ENCODE measurements around the gene PXMP2.

DNA sequence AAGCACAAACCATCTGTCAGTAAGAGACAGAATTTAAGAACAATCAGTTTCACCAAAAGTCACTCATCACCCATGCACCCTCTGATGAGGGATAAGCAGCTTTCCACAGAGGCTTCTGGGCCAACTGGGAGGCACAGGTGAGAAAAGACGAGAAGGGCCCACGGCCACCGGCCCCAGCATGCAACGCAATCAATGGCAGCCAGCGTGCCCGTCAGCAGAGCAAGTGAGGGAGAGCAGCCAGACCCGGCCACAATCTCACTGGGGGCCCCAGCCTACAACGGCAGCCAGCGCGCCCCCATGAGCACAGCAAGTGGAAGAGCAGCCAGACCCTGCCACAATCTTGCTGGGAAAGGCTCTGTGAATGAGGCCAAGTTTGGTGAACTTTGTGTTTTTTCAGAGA lies 60.9 kb downstream of the PXMP2 start:
- TF ChIP-seq, protein P1, sequence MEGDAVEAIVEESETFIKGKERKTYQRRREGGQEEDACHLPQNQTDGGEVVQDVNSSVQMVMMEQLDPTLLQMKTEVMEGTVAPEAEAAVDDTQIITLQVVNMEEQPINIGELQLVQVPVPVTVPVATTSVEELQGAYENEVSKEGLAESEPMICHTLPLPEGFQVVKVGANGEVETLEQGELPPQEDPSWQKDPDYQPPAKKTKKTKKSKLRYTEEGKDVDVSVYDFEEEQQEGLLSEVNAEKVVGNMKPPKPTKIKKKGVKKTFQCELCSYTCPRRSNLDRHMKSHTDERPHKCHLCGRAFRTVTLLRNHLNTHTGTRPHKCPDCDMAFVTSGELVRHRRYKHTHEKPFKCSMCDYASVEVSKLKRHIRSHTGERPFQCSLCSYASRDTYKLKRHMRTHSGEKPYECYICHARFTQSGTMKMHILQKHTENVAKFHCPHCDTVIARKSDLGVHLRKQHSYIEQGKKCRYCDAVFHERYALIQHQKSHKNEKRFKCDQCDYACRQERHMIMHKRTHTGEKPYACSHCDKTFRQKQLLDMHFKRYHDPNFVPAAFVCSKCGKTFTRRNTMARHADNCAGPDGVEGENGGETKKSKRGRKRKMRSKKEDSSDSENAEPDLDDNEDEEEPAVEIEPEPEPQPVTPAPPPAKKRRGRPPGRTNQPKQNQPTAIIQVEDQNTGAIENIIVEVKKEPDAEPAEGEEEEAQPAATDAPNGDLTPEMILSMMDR (conservative IDR thresholded peaks at IDR 0.05; ENCODE audit: low read length): no peak
- no peak for TF ChIP-seq EZH2phosphoT487 (IDR thresholded peaks at IDR 0.05; ENCODE audit: borderline replicate concordance, low read depth, low read length)
